GM15510 (cell line): ENCODE measurements around the gene TDP1.

Experiments
- POLR2A ChIP-seq: IDR thresholded peaks from 3 replicates; pipeline ENCODE4 v1.6.1; 2011; ENCODE audit warnings: borderline replicate concordance; ENCODE audit not compliant: insufficient read length; ENCODE audit errors: extremely low read depth

TDP1 gene

GRCh38 chr14:89922031-89922907, 33.5 kb upstream of the TDP1 start:
- TF ChIP-seq POLR2A: no peak

- TF ChIP-seq POLR2A: no peak
Measured at GRCh38 chr14:89924268-89924667, 31.5 kb upstream of the TDP1 start.

GRCh38 chr14:89926694-89927093, 29.0 kb upstream of the TDP1 start:
- no peak for TF ChIP-seq POLR2A

GRCh38 chr14:89927186-89927865, 28.4 kb upstream of the TDP1 start:
- TF ChIP-seq POLR2A: no peak

- TF ChIP-seq POLR2A: no peak
Measured at GRCh38 chr14:89933002-89933401, 22.7 kb upstream of the TDP1 start.

GRCh38 chr14:89936654-89937185, 19.0 kb upstream of the TDP1 start:
- TF ChIP-seq POLR2A: no peak

GRCh38 chr14:89941830-89942377, 13.8 kb upstream of the TDP1 start:
- no peak for TF ChIP-seq POLR2A

- TF ChIP-seq POLR2A: no peak
Measured at GRCh38 chr14:89947344-89947743, 8.4 kb upstream of the TDP1 start.

- no peak for TF ChIP-seq POLR2A
Measured at GRCh38 chr14:89952576-89952975, 3.2 kb upstream of the TDP1 start.

GRCh38 chr14:89953602-89954001, 2.1 kb upstream of the TDP1 start:
- no peak for TF ChIP-seq POLR2A

- TF ChIP-seq POLR2A: peak; percentile 73
Measured at GRCh38 chr14:89954070-89955021, 1.4 kb upstream of the TDP1 start, which contains the start of gene EFCAB11. TSS of gene EFCAB11 (minus strand) at chr14:89954730. CDS start at chr14:89954660, 70 bp downstream.

GRCh38 chr14:89955022-89955744, 544 bp upstream of the TDP1 start:
- TF ChIP-seq POLR2A: no peak

GRCh38 chr14:89956661-89957009, 908 bp downstream of the TDP1 start:
- no peak for TF ChIP-seq POLR2A

GRCh38 chr14:89957376-89957775, 1.6 kb downstream of the TDP1 start:
- no peak for TF ChIP-seq POLR2A
